NCI-H187 treated with DMSO at 0.1 percent for 48 hours (cell line): ENCODE data around the gene C1QTNF3.
"Not testable (repeated sequence)": the region's sequence is repeated elsewhere in the genome, so short reads cannot be mapped to it uniquely, and the experiment has no call there.

Source experiments
- DNase-seq: peaks from one replicate; lab custom pipeline; 2025; lab: John Stamatoyannopoulos, UW

C1QTNF3 gene, protein sequence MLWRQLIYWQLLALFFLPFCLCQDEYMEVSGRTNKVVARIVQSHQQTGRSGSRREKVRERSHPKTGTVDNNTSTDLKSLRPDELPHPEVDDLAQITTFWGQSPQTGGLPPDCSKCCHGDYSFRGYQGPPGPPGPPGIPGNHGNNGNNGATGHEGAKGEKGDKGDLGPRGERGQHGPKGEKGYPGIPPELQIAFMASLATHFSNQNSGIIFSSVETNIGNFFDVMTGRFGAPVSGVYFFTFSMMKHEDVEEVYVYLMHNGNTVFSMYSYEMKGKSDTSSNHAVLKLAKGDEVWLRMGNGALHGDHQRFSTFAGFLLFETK

DNA sequence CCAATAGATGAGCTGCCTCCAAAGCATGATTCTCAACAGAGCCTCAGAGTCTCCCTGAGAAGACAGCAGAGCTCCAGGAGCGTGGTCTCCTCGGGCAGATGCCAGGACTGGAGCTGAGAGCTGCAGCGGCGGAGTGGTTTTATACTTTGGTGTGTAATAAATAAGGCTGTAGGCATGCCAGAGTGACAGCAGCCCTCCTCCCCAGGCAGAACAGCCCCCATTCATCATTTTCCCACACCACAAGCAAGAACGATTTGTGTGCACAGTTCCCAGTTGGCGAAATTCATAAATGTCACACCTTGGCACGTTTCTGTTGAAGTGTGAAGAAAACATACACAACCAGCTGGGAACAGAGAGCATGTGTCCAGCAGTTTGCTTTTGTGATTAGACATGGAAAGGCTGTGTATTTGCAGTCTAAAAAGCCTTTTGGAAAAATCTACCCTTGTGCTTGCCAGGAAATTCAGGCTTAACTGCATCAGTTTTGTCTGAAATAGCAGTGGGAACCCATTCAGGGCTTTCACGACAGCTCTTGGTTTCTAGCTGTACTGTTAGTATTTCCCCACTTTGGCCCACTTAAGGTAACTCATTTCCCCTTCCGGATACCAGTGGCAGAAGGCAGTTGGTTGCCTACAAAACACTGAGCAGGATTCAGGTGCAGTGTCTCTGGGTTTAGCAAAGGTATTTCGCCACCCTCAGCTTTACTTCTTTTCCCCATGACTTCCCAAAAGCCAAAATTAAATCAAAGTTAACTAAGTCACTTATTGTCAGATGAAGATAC, at the start of gene C1QTNF3:
TSS of gene C1QTNF3 (minus strand) at position 115 of the 778 bp plus-strand sequence. CDS start at position 27, 88 bp downstream.
- no peak for DNase-seq

DNA sequence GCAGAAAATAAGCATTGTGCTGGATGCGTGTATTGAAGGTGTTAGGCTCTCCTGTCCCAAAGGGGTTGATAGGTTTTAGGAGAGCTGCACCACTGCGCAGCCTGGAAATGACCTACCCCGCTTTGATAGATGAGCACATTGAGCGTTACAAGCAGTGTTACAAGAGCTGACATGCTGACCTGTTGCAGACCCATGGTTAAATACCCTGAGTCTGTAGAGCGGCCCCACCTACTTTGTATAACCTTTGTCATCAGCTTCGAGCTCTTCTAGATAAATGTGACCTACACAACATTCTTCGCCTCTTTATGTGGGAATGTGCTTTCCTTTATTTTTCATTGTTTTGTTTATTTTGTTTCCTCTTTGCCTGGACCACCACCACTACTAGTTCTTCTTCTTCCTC, 48.0 kb upstream of the C1QTNF3 start:
- not testable (repeated sequence) for DNase-seq

DNA sequence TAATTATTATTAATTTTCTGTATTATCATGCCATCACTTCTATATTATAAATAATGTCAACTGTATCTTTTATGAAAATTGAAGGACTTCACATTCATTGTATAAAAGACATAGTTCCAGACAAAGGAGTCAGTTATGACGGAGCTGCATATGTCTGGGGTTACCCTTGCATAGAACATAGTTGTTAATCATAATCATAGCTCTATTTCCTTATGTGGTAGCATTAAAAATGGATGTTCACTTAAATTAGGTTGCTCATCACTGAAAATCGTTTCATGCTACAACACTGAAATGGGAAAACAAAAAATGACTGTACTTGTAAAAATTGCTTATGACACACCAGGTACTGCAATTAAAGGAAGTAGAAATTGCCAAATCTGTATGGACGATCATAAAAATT, 46.8 kb upstream of the C1QTNF3 start:
- not testable (repeated sequence) for DNase-seq

DNA sequence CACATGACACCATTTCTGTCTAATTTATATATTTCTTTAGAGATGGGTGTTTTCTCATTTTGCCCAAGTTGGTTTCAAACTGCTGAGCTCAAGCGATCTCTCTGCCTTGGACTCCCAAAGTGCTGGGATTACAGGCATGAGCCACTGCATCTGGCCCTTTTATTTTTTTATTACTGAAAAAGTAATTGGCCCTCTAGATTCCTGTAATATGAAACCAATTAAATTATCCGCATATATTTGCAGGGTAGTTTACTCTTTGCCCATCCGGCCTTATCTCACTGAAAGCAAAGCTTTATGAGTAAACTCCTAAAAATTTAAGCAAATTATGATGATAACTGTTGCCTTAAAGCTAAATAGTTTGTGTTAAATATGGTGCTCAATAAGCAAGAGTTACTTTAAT, 44.7 kb upstream of the C1QTNF3 start:
- DNase-seq, result not testable (repeated sequence)

DNA sequence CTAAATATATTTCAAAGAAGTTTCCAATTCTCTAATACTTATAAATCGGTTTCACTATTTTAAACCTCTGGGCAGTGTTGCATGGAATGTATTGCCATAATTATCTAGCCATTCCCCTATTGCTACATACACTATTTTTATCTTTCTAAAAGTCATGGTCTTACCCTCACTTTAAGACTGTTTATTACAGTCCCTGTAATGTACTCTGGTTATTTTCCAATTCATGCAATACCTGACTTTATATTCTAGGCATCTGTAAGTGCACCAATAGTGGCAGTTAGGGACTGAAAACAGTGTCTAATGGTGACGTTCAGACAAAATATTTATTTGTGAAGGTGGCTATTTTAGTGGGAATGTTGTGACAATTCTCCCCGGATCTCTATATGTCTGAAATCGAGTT, 40.9 kb upstream of the C1QTNF3 start:
- DNase-seq, result not testable (repeated sequence)

DNA sequence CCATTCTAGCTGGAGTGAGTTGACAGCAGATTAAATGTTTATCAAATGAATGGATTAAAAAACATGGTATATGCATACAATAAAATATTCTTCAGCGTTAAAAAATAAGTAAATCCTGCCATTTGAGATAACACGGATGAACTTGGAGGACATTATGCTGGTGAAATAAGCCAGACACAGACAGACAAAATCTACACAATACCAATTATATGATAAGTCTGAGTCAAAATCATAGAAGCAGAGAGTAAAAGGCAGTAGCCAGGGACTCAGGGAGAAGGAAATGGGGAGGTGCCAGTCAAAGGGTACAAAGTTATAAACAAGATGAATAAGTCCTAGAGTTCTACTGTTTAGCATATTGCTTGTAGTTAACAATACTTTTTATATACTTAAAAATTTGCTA, 36.5 kb upstream of the C1QTNF3 start:
- not testable (repeated sequence) for DNase-seq

DNA sequence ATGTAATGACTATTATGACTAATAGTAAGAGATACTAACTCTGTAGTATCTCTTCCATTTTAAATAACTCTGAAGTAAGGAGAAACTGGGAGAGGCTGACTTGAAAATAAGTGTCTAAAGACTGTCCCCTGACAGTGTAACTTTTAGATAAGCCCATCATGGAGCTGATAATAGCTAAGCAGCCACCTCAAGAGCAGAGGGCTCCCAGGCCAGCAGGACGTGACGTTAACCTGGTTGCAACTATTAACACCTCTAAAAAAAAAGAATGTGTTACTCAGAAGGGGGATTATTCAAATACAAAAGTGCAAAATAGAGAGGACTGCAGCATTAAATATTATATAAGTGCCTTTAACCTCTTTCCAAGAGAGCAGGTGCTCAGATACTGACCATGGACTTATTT, 34.6 kb upstream of the C1QTNF3 start:
- DNase-seq, result not testable (repeated sequence)

DNA sequence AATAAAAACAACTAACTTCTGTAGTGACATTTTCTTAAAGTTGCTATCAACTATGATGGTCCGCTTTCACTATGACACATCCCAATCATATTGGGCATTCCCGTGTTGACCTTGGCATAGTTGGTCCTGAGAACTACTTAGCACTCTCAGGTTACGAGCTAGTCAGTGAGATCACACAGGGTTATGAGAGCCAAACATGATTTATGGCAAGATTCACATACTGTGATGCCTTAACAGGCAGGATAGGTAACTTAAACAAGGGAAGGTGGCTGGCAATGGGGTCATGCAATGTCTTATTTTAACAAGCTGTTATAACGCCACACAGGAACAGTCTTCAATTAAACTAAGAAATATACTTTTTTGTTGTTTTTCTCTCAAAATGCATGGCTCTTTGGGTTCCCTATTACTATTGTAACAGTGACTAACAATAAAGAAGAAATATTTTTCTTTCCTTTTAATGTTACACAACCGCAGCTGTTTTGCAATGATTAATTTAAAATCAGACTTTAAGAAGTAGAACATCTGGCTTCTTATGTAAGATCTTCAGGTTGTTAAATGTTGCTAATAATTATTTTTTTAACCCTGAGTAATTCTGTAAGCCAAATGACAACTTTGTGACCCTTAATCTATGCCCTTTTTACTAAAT, 33.8 kb upstream of the C1QTNF3 start:
- DNase-seq, result not testable (repeated sequence)

DNA sequence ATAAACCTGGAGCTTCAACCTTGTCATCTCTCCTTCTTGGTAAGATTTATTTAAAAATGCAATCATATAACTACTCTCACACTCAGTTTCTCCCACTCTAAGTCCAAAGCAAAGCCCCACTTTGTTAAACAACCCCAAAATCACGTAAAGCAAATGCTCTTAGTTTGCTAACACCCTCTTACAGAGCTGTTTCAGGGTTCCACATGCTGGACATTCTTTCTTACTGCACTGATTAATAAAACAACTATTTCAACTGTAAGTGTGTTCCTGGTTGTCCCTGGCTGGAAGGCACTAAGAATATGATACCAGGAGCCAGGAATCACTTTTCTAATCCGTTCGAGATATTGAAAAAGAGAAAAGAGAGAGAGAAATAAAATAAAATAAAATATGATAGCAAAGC, 31.5 kb upstream of the C1QTNF3 start:
- not testable (repeated sequence) for DNase-seq

DNA sequence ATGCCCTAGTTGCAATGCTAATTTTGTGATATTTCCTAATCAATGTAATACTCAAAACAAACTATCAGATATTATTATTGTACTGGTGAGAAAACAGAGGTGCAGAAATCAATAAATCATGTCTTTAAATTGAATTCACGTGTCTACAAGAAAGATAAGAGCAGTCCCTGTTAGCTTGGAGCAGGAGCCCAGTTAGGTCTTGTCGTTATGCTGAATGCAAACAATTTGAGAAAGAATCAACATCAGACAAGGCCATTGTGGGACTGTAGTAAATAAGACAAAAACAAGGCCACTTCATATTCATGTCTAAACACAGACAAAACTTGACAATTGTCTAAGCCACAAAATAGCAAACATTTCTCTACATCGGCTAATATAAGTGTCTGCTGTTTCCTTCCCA, 31.1 kb upstream of the C1QTNF3 start:
- not testable (repeated sequence) for DNase-seq

DNA sequence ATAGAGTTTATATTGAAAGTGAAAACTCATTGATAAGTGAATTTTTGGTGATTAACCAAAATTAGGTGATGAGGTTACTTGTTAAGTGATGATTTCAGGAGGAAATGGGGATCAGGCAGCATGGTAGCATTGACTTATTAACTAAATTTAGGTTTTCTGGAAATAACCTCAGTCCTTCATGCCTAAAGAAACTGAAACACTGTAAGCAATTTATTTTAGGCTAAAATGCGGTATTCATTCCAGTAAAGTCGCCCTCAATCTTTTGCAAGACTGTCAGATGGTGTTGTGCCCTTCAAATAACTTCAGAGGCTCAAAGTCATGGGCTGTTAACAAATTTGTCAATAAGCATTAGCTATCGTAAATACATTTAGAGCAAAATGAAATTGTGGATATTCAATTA, 27.6 kb upstream of the C1QTNF3 start:
- DNase-seq, result not testable (repeated sequence)

DNA sequence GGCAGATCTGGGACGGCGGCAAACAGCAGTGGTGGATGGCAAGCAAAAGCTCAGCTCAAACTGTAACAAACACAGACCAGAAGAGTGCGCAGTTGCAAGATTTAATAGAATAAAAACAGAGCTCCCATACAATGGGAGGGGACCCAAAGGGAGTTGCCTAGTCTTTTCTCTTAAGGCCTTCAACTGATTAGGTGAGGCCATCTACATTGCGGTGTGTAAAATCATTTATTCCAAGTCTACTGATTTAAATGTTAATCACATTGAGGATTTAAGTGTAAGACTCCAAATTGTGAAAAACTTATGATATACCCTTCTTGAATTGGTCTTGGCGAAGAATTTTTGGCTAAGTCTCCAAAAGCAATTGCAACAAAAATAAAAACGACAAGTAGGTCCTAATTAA, 21.6 kb upstream of the C1QTNF3 start:
- no peak for DNase-seq

DNA sequence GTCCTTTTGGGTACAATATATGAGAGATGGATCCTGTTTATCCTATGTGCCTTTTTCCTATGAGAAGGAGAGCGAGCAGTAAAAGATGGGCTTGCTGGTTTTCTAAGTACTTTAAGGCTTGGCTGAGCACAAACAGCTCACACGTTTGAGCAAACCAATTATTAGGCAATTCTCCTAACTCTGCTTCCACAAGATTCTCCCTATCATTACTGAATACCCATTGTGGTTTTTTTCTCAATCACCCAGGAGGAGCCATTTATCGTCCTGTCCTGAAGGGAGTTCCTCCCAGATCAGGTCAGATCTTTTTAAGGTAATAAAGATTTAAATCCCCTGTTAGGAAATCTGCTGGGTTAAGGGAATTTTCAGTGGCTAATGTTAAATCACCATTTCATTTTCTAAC, 19.4 kb upstream of the C1QTNF3 start:
- no peak for DNase-seq

DNA sequence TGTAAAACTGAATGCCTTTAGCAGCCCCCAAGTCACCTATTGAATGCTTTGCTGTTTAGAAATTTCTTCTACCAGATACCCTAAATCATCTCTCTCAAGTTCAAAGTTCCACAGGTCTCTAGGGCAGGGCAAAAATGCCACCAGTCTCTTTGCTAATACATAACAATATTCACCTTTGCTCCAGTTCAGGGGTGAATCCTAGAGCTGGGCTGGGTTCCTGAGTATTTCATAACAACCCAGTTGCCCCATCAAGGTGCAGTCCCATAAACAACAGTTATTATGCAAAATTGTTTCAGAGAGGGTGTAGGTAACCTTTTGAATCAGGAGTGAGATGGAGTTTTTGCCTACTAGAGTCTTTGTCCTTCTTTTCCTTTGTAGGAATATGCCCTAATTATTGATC, 19.0 kb upstream of the C1QTNF3 start:
- DNase-seq, result no peak

DNA sequence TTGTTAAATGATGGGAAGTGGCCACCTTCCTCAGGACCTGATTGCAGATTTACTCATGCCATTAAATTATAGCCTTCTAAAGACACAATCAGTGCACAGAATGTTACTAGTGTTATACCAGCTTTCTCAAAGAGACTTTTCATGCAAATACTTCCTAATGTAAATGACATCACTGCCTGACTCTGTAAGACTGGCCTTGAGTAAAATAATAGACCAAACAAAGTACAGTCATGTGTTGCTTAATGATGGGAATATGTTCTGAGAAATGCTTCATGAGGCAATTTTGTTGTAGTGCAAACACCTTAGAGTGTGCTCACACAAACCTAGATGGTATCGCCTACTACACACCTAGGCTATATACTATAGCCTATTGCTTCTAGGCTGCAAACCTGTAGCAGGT, 17.0 kb upstream of the C1QTNF3 start:
- DNase-seq, result no peak

DNA sequence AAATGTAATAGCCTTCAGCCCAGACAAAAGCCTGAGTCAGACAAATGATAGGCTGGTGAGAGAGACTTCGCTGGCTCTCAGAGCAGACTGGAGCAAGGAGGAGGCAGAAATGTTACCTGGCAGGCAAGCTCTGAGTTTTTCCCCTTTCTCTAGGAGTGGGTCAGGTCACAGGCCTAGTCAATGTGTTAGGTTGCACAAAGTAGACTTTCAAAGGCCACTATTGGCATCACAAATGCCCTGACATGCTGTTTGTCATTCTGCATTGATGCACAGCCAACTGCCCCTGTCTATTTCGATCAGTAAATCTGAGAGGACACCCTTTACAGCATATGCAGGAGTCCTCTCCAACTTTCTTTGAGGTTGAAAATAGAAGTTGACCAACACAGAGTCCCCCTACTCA, 15.5 kb upstream of the C1QTNF3 start:
- no peak for DNase-seq

DNA sequence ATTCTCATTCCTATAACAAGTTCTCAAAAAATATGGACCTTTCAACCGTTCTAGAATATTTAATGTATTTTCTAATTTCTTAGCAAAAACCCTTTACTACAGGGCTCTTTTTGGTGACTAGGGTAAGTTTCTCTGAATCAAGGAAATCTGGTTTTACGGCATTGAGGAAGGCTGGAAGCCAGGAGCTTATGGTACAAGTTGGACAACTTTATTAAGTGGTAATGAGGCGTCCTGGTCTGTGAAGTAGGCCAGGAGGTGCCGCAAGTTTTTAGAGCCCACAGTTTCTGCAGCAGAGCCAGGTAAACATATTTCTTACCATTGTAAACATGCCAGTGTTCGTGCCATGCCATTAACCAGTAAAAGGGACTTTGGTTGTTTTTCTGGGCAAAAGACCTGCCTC, 14.6 kb upstream of the C1QTNF3 start:
- DNase-seq, result no peak

DNA sequence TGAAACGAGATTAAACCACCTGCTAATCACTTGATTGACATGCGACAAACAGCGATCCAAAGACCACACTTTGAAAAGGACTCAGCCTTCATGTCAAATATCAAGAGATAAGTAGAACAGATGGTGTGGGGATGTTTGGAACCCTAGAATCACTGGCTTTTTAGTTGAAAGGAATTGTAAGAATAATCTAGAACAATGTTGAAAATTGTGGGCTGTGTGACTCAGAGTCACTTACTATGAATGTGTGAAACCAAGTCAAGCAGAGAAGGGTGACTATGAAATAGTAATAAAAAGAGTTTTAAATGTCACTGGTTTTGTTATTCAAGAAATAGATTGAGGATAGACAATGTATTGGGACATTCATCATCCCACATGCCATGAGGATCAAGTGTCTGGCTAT, 14.1 kb upstream of the C1QTNF3 start:
- DNase-seq, result no peak

DNA sequence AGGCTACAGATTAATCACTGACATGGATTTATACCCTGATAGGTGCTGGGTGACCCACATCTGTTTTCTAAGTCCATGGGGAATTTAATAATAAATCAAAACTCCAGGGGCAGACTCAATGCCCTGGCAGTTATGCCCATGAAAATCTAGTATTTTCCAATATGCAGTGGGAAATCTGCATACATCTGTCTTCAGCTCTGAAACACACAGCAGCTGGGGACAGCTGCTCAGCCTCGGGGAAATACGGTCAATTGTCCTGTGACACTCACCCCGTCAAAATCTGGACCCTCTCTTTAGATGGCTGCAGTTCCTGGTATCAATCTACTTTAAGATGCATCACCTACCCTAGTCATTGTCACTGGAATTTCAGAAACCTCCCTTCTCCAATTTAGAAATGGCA, 12.7 kb upstream of the C1QTNF3 start:
- DNase-seq, result no peak

DNA sequence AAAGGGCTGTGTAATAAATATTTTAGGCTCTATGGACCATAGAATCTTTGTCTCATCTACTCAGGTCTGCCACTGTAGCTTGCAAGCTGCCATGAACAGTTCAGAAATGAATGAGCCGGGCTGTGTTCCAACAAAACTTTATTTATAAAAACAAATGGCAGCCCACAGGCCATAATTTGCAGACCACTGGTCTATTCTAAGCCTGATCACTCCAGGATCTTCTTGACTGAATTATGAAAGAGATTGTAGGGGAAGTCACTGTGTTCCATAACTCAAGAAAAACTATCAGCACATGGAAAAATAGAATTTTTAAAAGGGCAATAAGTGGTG, 11.4 kb upstream of the C1QTNF3 start:
- no peak for DNase-seq

DNA sequence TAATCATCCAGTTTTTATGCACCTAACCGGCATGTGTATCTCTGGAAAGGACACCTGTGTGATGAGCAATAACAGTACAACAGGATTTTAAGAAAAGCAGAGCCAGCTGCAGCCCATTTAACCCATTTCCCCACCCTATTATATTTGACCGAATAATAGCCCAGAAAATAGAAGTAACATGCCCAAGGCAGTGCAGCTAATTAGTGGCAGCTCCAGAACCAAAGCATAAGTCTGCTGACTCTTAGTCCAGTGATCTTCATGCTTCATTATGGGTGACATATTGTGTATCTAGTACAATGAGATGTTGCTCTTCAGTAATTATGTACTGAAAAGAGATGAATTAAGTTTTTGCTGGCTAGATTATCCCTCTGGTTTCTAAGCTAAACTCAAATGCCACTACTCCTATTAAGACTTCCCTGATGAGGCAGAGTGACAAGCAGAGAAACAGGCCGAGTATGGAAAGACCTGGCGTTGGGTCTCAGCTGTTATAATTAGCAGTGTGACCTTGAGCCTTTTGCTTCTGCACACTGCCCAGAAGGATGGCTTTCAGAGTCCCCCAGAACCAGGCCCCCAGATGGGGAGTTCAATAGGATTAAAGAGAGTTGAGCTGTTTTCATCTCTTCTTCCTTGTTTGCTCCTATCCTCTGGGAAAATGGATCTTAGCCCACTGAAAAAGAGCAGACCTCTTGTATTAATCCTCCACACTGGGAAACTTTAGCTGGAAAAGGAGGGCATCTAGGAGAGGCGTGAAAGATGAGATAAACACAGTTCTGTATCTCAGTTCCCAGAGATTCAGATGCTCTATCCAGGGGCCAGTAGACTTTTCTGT, 10.8 kb upstream of the C1QTNF3 start:
- no peak for DNase-seq

DNA sequence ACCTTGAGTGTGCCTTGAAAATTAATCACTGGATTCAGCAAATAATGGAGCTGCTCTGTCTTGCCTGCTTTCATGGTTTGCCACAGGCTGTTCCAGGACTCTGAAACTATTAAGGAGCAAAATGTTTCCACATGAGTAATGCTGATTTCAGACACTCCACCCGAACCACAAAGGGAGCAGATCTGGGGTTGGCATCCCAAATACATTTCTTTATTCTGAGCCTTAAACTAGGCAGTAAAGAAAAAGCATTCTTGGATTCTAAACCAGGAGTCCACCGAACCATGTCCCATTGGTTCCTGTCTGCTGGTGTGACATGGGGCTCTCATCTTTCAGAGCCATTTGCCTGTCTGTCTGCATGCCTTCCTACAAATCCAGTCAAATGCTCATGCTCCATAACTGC, 10.1 kb upstream of the C1QTNF3 start:
- DNase-seq, result no peak
